Measurements from ENCODE around the gene DNMT1.

DNA sequence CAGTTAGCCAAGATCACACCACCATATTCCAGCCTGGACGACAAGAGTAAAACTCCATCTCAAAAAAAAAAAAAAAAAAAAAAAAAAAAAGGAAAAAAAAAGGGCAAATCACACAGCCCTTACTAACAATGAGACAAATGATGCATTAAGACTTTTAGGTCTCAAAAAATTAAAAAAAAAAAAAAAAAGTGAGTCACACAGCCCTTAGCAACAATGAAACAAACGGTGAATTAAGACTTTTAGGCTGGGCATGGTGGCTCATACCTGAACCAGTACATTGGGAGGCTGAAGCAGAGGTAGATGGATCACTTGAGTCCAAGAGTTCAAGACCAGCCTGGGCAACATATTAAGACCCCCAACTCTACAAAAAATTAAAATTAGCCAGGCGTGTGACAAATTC lies 42.7 kb downstream of the DNMT1 start:
- TF ChIP-seq CTCF (IDR thresholded peaks at IDR 0.05), result no peak
- TF ChIP-seq ZFX (IDR thresholded peaks at IDR 0.05; ENCODE audit: borderline replicate concordance), result no peak
